Measurements from ENCODE around the gene TTLL8. TPM values are rescaled to one million over a fixed set of nuclear protein-coding genes. Genes with fewer than 3 reads are reported as not detected.

The TTLL8 gene
- total RNA-seq, 2 experiments from 2014 or later = 0.06 to 0.72 TPM

DNA sequence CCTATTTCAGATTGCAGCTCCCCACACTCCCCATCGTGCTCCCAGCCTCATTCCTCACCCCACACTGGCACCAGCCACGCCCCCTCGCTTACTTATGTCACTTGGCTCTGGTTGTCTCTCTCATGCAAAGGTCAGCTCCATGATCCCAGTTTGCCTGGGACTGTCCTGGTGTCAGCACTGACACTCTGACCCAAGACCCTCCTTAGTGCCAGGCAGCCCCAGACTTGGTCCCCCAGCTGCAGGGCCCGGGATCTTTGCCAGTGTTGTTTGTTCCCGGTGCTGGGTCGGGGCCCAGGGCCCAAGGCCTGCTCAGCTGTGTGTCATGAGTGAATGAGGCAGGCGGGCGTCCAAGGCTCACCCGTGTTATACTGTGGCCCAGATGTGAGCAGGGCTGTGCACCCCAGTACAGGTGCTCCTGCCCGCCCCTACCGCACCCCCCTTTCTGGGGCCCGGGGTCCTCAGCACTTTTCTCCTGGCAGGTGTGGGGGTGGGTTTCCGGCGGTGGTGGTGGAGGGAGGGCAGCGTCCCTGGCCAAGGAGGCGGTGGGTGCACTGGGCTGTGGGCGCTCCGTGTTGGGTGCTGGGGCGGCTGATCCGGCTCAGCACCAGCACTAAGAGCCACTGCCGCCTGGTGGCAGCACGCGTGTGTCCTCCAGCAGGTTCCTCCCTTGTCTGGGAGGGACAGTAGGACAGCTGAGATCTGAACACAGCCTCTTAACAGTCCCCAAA is 65.0 kb downstream of the TTLL8 start:
- TF ChIP-seq, protein P1, sequence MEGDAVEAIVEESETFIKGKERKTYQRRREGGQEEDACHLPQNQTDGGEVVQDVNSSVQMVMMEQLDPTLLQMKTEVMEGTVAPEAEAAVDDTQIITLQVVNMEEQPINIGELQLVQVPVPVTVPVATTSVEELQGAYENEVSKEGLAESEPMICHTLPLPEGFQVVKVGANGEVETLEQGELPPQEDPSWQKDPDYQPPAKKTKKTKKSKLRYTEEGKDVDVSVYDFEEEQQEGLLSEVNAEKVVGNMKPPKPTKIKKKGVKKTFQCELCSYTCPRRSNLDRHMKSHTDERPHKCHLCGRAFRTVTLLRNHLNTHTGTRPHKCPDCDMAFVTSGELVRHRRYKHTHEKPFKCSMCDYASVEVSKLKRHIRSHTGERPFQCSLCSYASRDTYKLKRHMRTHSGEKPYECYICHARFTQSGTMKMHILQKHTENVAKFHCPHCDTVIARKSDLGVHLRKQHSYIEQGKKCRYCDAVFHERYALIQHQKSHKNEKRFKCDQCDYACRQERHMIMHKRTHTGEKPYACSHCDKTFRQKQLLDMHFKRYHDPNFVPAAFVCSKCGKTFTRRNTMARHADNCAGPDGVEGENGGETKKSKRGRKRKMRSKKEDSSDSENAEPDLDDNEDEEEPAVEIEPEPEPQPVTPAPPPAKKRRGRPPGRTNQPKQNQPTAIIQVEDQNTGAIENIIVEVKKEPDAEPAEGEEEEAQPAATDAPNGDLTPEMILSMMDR (conservative IDR thresholded peaks at IDR 0.05; ENCODE audit: low read length) = peak; percentile 80
- TF ChIP-seq EZH2phosphoT487 (IDR thresholded peaks at IDR 0.05; ENCODE audit: borderline replicate concordance, low read depth, low read length) = no peak
- Histone ChIP-seq H3K4me3 (ENCODE audit: low read depth, low read length, poor library complexity, severe bottlenecking) (no peak overlapping the region), H3K36me3 (ENCODE audit: insufficient read depth, low read length) (no peaks in the 10 kb centered on the region), H3K79me2 (ENCODE audit: insufficient read depth, low read depth, low read length) (no peaks in the 10 kb centered on the region), H2AFZ (ENCODE audit: low read length) (no peak overlapping the region), H3K4me1 (ENCODE audit: insufficient read depth, low read length, poor library complexity, severe bottlenecking) (peaks cover 10% of the 10 kb centered on the region), H3K27ac (ENCODE audit: low read depth, low read length, poor library complexity, severe bottlenecking) (no peak overlapping the region), H4K20me1 (ENCODE audit: insufficient read depth, low read length) (no peaks in the 10 kb centered on the region), H3K4me2 (ENCODE audit: low read length) (0 out of 2 replicates have a peak overlapping the region, but pooled peaks have one; percentile 13), H3K9me3 (ENCODE audit: low read length) (peaks cover 9% of the 10 kb centered on the region), H3K9me2 (ENCODE audit: insufficient read depth, low read length) (no peaks in the 10 kb centered on the region)
- POLR2A ChIA-PET = no interaction called here
- CTCF ChIA-PET (ENCODE audit: unreplicated experiment) = no interaction called here
- BruUV-seq (replicated peaks) = no TSS peak
- intact Hi-C loops (cut with micrococcal nuclease; ENCODE audit: unreplicated experiment) = loop anchor here (1.0 to 5.0 kb wide), 2 partner anchors 39 to 63 kb away; no protein-coding TSS in a partner anchor
- DNase-seq (ENCODE audit: low spot score) = peak; percentile 74

DNA sequence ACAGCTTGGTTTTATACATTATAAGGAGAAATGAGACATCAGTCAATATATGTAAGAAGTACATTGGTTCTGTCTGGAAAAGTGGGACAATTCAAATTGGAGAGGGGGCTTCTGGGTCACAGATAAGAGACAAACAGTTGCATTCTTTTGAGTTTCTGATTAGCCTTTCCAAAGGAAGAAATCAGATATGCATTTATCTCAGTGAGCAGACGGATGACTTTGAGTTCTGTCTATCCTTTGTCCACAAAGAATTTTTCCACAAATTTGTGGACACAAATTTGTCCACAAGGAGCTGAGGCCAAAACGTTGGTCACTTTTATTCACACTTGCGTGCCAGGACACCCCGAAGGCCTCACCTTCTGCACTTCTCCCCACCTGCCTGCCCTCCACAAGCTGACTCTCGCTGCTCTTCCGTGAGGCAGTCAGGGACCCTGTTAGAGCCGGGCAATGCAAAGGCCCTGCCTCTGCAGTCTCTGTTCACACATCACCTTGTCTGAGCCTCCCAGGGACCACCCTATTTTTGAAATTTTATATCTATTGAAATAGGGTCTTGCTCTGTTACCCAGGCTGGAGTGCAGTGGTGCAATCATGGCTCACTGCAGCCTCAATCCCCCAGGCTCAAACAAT is 66.1 kb downstream of the TTLL8 start:
- no peak for DNase-seq (ENCODE audit: low spot score)
- BruUV-seq (replicated peaks) = no TSS peak
- ChIA-PET CTCF (ENCODE audit: unreplicated experiment) (no interaction called here), POLR2A (no interaction called here)
- Histone ChIP-seq H3K4me1 (ENCODE audit: insufficient read depth, low read length, poor library complexity, severe bottlenecking) (peaks cover 5% of the 10 kb centered on the region), H2AFZ (ENCODE audit: low read length) (no peak overlapping the region), H3K4me3 (ENCODE audit: low read depth, low read length, poor library complexity, severe bottlenecking) (no peak overlapping the region), H3K36me3 (ENCODE audit: insufficient read depth, low read length) (no peaks in the 10 kb centered on the region), H3K9me3 (ENCODE audit: low read length) (peaks cover 9% of the 10 kb centered on the region), H4K20me1 (ENCODE audit: insufficient read depth, low read length) (no peaks in the 10 kb centered on the region), H3K27ac (ENCODE audit: low read depth, low read length, poor library complexity, severe bottlenecking) (no peak overlapping the region), H3K4me2 (ENCODE audit: low read length) (no peak overlapping the region), H3K9me2 (ENCODE audit: insufficient read depth, low read length) (no peaks in the 10 kb centered on the region), H3K79me2 (ENCODE audit: insufficient read depth, low read depth, low read length) (no peaks in the 10 kb centered on the region)
- intact Hi-C loops (cut with micrococcal nuclease; ENCODE audit: unreplicated experiment) = loop anchor here (5.0 kb wide), 1 partner anchor 40 kb away; no protein-coding TSS in a partner anchor
- no peak for TF ChIP-seq EZH2phosphoT487 (IDR thresholded peaks at IDR 0.05; ENCODE audit: borderline replicate concordance, low read depth, low read length)
- TF ChIP-seq, protein P1 (conservative IDR thresholded peaks at IDR 0.05; ENCODE audit: low read length) = no peak
